ENCODE measurements around the gene CNTN4.

CNTN4 gene

GRCh38 chr3:2246873-2247648 lies 148.4 kb downstream of the CNTN4 start:
- ATAC-seq (ENCODE audit: insufficient read depth, low read depth) (no peak), DNase-seq (no peak)
- Histone ChIP-seq H3K9ac (ENCODE audit: low read depth, low read length) (no peak overlapping the region), H3K27ac (ENCODE audit: low read length) (no peak overlapping the region), H3K4me2 (ENCODE audit: insufficient read depth, low read length) (no peak overlapping the region), H3K27me3 (ENCODE audit: insufficient read depth, low read length, poor library complexity) (no peaks in the 10 kb centered on the region), H3K36me3 (ENCODE audit: insufficient read depth, low read length) (no peaks in the 10 kb centered on the region), H2AFZ (ENCODE audit: low read depth, low read length) (no peak overlapping the region), H3K9me3 (ENCODE audit: insufficient read depth, low read length, severe bottlenecking) (no peaks in the 10 kb centered on the region), H3K79me2 (ENCODE audit: insufficient read depth, low read length) (no peaks in the 10 kb centered on the region), H3K4me3 (ENCODE audit: low read depth in 1 of 2, low read length in 2 of 2) (no peak overlapping the region), H3K4me1 (ENCODE audit: insufficient read depth, low read length) (no peaks in the 10 kb centered on the region), H4K20me1 (ENCODE audit: insufficient read depth, low read length) (no peaks in the 10 kb centered on the region)
- no peak for TF ChIP-seq EZH2 (IDR thresholded peaks at IDR 0.05; ENCODE audit: borderline replicate concordance, low read depth, low read length, severe bottlenecking)
- no peak for TF ChIP-seq CTCF (IDR thresholded peaks at IDR 0.05; ENCODE audit: borderline replicate concordance, extremely low read depth, low read length, poor library complexity, severe bottlenecking)

GRCh38 chr3:2247831-2248230 lies 149.2 kb downstream of the CNTN4 start:
- TF ChIP-seq EZH2 (IDR thresholded peaks at IDR 0.05; ENCODE audit: borderline replicate concordance, low read depth, low read length, severe bottlenecking) (no peak), CTCF (IDR thresholded peaks at IDR 0.05; ENCODE audit: borderline replicate concordance, extremely low read depth, low read length, poor library complexity, severe bottlenecking) (no peak)
- no peak overlapping the region for H3K4me3 ChIP-seq (ENCODE audit: low read depth in 1 of 2, low read length in 2 of 2)
- ATAC-seq (ENCODE audit: insufficient read depth, low read depth) (no peak), DNase-seq (no peak)
- H3K79me2 ChIP-seq (ENCODE audit: insufficient read depth, low read length) = no peaks in the 10 kb centered on the region
- no peaks in the 10 kb centered on the region for H3K4me1 ChIP-seq (ENCODE audit: insufficient read depth, low read length)
- no peaks in the 10 kb centered on the region for H3K27me3 ChIP-seq (ENCODE audit: insufficient read depth, low read length, poor library complexity)
- no peak overlapping the region for H3K4me2 ChIP-seq (ENCODE audit: insufficient read depth, low read length)
- no peaks in the 10 kb centered on the region for H3K9me3 ChIP-seq (ENCODE audit: insufficient read depth, low read length, severe bottlenecking)
- H4K20me1 ChIP-seq (ENCODE audit: insufficient read depth, low read length) = no peaks in the 10 kb centered on the region
- no peak overlapping the region for H3K9ac ChIP-seq (ENCODE audit: low read depth, low read length)
- no peaks in the 10 kb centered on the region for H3K36me3 ChIP-seq (ENCODE audit: insufficient read depth, low read length)
- H3K27ac ChIP-seq (ENCODE audit: low read length) = no peak overlapping the region
- no peak overlapping the region for H2AFZ ChIP-seq (ENCODE audit: low read depth, low read length)

- no peak overlapping the region for H3K4me2 ChIP-seq (ENCODE audit: insufficient read depth, low read length)
- no peaks in the 10 kb centered on the region for H3K27me3 ChIP-seq (ENCODE audit: insufficient read depth, low read length, poor library complexity)
- H3K79me2 ChIP-seq (ENCODE audit: insufficient read depth, low read length) = no peaks in the 10 kb centered on the region
- H3K27ac ChIP-seq (ENCODE audit: low read length) = no peak overlapping the region
- TF ChIP-seq EZH2 (IDR thresholded peaks at IDR 0.05; ENCODE audit: borderline replicate concordance, low read depth, low read length, severe bottlenecking) = no peak
- no peak for TF ChIP-seq CTCF (IDR thresholded peaks at IDR 0.05; ENCODE audit: borderline replicate concordance, extremely low read depth, low read length, poor library complexity, severe bottlenecking)
- H3K4me3 ChIP-seq (ENCODE audit: low read depth in 1 of 2, low read length in 2 of 2) = no peak overlapping the region
- no peak overlapping the region for H2AFZ ChIP-seq (ENCODE audit: low read depth, low read length)
- H3K9ac ChIP-seq (ENCODE audit: low read depth, low read length) = no peak overlapping the region
- DNase-seq (no peak), ATAC-seq (ENCODE audit: insufficient read depth, low read depth) (no peak)
- no peaks in the 10 kb centered on the region for H3K9me3 ChIP-seq (ENCODE audit: insufficient read depth, low read length, severe bottlenecking)
- no peaks in the 10 kb centered on the region for H4K20me1 ChIP-seq (ENCODE audit: insufficient read depth, low read length)
- no peaks in the 10 kb centered on the region for H3K36me3 ChIP-seq (ENCODE audit: insufficient read depth, low read length)
- H3K4me1 ChIP-seq (ENCODE audit: insufficient read depth, low read length) = no peaks in the 10 kb centered on the region
Measured at GRCh38 chr3:2250783-2251182, 152.1 kb downstream of the CNTN4 start.

Measured in DND-41 (cell line).